ENCODE measurements around the gene ZNF574. TPM values are rescaled to one million over a fixed set of nuclear protein-coding genes. Genes with fewer than 3 reads are reported as not detected.

Gene ZNF574
- total RNA-seq, 1 experiment from 2014 or later: 15.7 TPM

GRCh38 chr19:42109896-42110295 lies 33.9 kb downstream of the ZNF574 start:
- in situ Hi-C loops (cut with HindIII; ENCODE audit: low pct_unique_long_range_greater_than_20kb, low sequenced_read_pairs): no loop called here
- no peaks in the 10 kb centered on the region for H3K27me3 ChIP-seq (ENCODE audit: control insufficient read depth, insufficient read depth, low read length)
- CTCF ChIA-PET: interaction anchor here (0.6 kb wide), 1 partner anchor 361 kb away, joined by 3 read pairs; no protein-coding TSS in a partner anchor

GRCh38 chr19:42110658-42111057 lies 34.7 kb downstream of the ZNF574 start:
- intact Hi-C loops (cut with micrococcal nuclease; ENCODE audit: unreplicated experiment): no loop called here
- POLR2A ChIA-PET: no interaction called here
- TF ChIP-seq POLR2AphosphoS5 (IDR thresholded peaks at IDR 0.05; ENCODE audit: low read depth, low read length) (no peak), SIN3A (IDR thresholded peaks at IDR 0.05; ENCODE audit: borderline replicate concordance, insufficient read depth, low read depth, low read length) (no peak), REST (IDR thresholded peaks at IDR 0.05; ENCODE audit: insufficient read depth in 1 of 2, low read depth in 2 of 2, low read length in 1 of 2) (no peak), CTCF (IDR thresholded peaks at IDR 0.05) (no peak)

More at GRCh38 chr19:42109896-42110295, 33.9 kb downstream of the ZNF574 start:
- POLR2A ChIA-PET: no interaction called here
- DNase-seq (ENCODE audit: low read depth, low spot score): no peak
- no TSS peak for BruUV-seq (replicated peaks)
- H3K4me1 ChIP-seq (ENCODE audit: control insufficient read depth, insufficient read depth, low read length): peaks cover 9% of the 10 kb centered on the region
- no peaks in the 10 kb centered on the region for H3K9me3 ChIP-seq (ENCODE audit: control insufficient read depth, insufficient read depth, low read depth, low read length)
- H3K27ac ChIP-seq (ENCODE audit: low read length): no peak overlapping the region
- H3K4me3 ChIP-seq (ENCODE audit: low read depth in 2 of 2, low read length in 2 of 2): no peak overlapping the region
- TF ChIP-seq POLR2AphosphoS5 (IDR thresholded peaks at IDR 0.05; ENCODE audit: low read depth, low read length): no peak
- TF ChIP-seq REST (IDR thresholded peaks at IDR 0.05; ENCODE audit: insufficient read depth in 1 of 2, low read depth in 2 of 2, low read length in 1 of 2): no peak
- TF ChIP-seq SIN3A (IDR thresholded peaks at IDR 0.05; ENCODE audit: borderline replicate concordance, insufficient read depth, low read depth, low read length): no peak
- TF ChIP-seq TCF7L2 (IDR thresholded peaks at IDR 0.05; ENCODE audit: low read depth, low read length): no peak
- TF ChIP-seq CTCF (IDR thresholded peaks at IDR 0.05): no peak
- no peak for ATAC-seq
- H3K36me3 ChIP-seq (ENCODE audit: control insufficient read depth, insufficient read depth, low read length): no peaks in the 10 kb centered on the region
- intact Hi-C loops (cut with micrococcal nuclease; ENCODE audit: unreplicated experiment): no loop called here

More at GRCh38 chr19:42110658-42111057, 34.7 kb downstream of the ZNF574 start:
- no peaks in the 10 kb centered on the region for H3K36me3 ChIP-seq (ENCODE audit: control insufficient read depth, insufficient read depth, low read length)
- no peaks in the 10 kb centered on the region for H3K27me3 ChIP-seq (ENCODE audit: control insufficient read depth, insufficient read depth, low read length)
- H3K27ac ChIP-seq (ENCODE audit: low read length): no peak overlapping the region
- ATAC-seq (no peak), DNase-seq (ENCODE audit: low read depth, low spot score) (no peak)
- no peaks in the 10 kb centered on the region for H3K9me3 ChIP-seq (ENCODE audit: control insufficient read depth, insufficient read depth, low read depth, low read length)
- H3K4me3 ChIP-seq (ENCODE audit: low read depth in 2 of 2, low read length in 2 of 2): no peak overlapping the region
- CTCF ChIA-PET: no interaction called here
- in situ Hi-C loops (cut with HindIII; ENCODE audit: low pct_unique_long_range_greater_than_20kb, low sequenced_read_pairs): no loop called here
- H3K4me1 ChIP-seq (ENCODE audit: control insufficient read depth, insufficient read depth, low read length): peaks cover 9% of the 10 kb centered on the region
- no TSS peak for BruUV-seq (replicated peaks)
